ENCODE results near the gene RNF212B.

The RNF212B gene

GRCh38 chr14:23301288-23301968 is 63.7 kb downstream of the RNF212B start:
- Histone ChIP-seq H3K27ac (ENCODE audit: extremely low read depth, low read depth, low read length) (peak overlapping the region; percentile 97), H3K9me3 (ENCODE audit: control insufficient read depth, insufficient read depth, low read depth, low read length) (no peaks in the 10 kb centered on the region), H3K36me3 (ENCODE audit: control insufficient read depth in 2 of 2, insufficient read depth in 1 of 2, low read length in 2 of 2) (peaks cover 4 to 24% of the 10 kb centered on the region in 2 experiments), H3K4me1 (ENCODE audit: control insufficient read depth, insufficient read depth, low read length) (peaks cover 13% of the 10 kb centered on the region; the same call in 1 of the 2 replicates), H3K4me3 (ENCODE audit: low read depth, low read length) (peak overlapping the region; percentile 66)
- ChIA-PET POLR2A (interaction anchor here (0.6 to 8.1 kb wide), 10 partner anchors 9 to 294 kb away, joined by 3 to 170 read pairs (median 4); partner anchors contain the start of genes HOMEZ and PABPN1), CTCF (interaction anchor here (0.6 to 3.3 kb wide), 14 partner anchors 15 to 258 kb away, joined by 3 to 12 read pairs (median 4); partner anchors contain the start of genes HOMEZ and PABPN1)
- TF ChIP-seq ZBTB8A (tag by site-specific recombination; IDR thresholded peaks at IDR 0.05) (peak; percentile 100; the same call in 1 of the 2 replicates), YY2 (tag by site-specific recombination; IDR thresholded peaks at IDR 0.05) (no peak), ZBTB44 (tag by site-specific recombination; IDR thresholded peaks at IDR 0.05) (peak; percentile 29; the same call in 1 of the 2 replicates), ZNF394 (tag by site-specific recombination; IDR thresholded peaks at IDR 0.05; ENCODE audit: borderline replicate concordance) (peak; percentile 54; the same call in 1 of the 2 replicates), ZNF416 (tag by site-specific recombination; IDR thresholded peaks at IDR 0.05) (no peak), OSR2 (tag by site-specific recombination; IDR thresholded peaks at IDR 0.05) (peak; percentile 53), ZNF626 (tag by site-specific recombination; IDR thresholded peaks at IDR 0.05) (no peak), ZNF146 (tag by site-specific recombination; IDR thresholded peaks at IDR 0.05) (no peak), KLF17 (tag by site-specific recombination; IDR thresholded peaks at IDR 0.05) (peak; percentile 59), ZBTB26 (tag by site-specific recombination; optimal IDR thresholded peaks at IDR 0.05) (peak; percentile 25), ZBTB7A (tag by site-specific recombination; IDR thresholded peaks at IDR 0.05; ENCODE audit: low read depth) (no peak), ZNF121 (tag by site-specific recombination; IDR thresholded peaks at IDR 0.05) (no peak), ZNF585B (tag by site-specific recombination; IDR thresholded peaks at IDR 0.05) (no peak), ZNF169 (tag by site-specific recombination; IDR thresholded peaks at IDR 0.05) (no peak), KLF16 (tag by site-specific recombination; IDR thresholded peaks at IDR 0.05) (peak; percentile 45; the same call in 1 of the 2 replicates), HOXC10 (CRISPR knock-in tag; IDR thresholded peaks at IDR 0.05) (no peak), ZNF529 (tag by site-specific recombination; IDR thresholded peaks at IDR 0.05; ENCODE audit: insufficient replicate concordance) (no peak)
- TF ChIP-seq, protein P1, sequence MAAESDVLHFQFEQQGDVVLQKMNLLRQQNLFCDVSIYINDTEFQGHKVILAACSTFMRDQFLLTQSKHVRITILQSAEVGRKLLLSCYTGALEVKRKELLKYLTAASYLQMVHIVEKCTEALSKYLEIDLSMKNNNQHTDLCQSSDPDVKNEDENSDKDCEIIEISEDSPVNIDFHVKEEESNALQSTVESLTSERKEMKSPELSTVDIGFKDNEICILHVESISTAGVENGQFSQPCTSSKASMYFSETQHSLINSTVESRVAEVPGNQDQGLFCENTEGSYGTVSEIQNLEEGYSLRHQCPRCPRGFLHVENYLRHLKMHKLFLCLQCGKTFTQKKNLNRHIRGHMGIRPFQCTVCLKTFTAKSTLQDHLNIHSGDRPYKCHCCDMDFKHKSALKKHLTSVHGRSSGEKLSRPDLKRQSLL (tag by site-specific recombination; IDR thresholded peaks at IDR 0.05), result peak; percentile 62; the same call in 1 of the 2 replicates
- TF ChIP-seq, protein P2, sequence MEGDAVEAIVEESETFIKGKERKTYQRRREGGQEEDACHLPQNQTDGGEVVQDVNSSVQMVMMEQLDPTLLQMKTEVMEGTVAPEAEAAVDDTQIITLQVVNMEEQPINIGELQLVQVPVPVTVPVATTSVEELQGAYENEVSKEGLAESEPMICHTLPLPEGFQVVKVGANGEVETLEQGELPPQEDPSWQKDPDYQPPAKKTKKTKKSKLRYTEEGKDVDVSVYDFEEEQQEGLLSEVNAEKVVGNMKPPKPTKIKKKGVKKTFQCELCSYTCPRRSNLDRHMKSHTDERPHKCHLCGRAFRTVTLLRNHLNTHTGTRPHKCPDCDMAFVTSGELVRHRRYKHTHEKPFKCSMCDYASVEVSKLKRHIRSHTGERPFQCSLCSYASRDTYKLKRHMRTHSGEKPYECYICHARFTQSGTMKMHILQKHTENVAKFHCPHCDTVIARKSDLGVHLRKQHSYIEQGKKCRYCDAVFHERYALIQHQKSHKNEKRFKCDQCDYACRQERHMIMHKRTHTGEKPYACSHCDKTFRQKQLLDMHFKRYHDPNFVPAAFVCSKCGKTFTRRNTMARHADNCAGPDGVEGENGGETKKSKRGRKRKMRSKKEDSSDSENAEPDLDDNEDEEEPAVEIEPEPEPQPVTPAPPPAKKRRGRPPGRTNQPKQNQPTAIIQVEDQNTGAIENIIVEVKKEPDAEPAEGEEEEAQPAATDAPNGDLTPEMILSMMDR (tag by site-specific recombination; IDR thresholded peaks at IDR 0.05), result peak; percentile 61; the same call in 1 of the 2 replicates
- TF ChIP-seq, protein P3, sequence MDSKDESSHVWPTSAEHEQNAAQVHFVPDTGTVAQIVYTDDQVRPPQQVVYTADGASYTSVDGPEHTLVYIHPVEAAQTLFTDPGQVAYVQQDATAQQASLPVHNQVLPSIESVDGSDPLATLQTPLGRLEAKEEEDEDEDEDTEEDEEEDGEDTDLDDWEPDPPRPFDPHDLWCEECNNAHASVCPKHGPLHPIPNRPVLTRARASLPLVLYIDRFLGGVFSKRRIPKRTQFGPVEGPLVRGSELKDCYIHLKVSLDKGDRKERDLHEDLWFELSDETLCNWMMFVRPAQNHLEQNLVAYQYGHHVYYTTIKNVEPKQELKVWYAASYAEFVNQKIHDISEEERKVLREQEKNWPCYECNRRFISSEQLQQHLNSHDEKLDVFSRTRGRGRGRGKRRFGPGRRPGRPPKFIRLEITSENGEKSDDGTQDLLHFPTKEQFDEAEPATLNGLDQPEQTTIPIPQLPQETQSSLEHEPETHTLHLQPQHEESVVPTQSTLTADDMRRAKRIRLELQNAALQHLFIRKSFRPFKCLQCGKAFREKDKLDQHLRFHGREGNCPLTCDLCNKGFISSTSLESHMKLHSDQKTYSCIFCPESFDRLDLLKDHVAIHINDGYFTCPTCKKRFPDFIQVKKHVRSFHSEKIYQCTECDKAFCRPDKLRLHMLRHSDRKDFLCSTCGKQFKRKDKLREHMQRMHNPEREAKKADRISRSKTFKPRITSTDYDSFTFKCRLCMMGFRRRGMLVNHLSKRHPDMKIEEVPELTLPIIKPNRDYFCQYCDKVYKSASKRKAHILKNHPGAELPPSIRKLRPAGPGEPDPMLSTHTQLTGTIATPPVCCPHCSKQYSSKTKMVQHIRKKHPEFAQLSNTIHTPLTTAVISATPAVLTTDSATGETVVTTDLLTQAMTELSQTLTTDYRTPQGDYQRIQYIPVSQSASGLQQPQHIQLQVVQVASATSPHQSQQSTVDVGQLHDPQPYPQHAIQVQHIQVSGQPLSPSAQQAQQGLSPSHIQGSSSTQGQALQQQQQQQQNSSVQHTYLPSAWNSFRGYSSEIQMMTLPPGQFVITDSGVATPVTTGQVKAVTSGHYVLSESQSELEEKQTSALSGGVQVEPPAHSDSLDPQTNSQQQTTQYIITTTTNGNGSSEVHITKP (tag by site-specific recombination; IDR thresholded peaks at IDR 0.05), result peak; percentile 62; the same call in 1 of the 2 replicates
- TF ChIP-seq, protein P4, sequence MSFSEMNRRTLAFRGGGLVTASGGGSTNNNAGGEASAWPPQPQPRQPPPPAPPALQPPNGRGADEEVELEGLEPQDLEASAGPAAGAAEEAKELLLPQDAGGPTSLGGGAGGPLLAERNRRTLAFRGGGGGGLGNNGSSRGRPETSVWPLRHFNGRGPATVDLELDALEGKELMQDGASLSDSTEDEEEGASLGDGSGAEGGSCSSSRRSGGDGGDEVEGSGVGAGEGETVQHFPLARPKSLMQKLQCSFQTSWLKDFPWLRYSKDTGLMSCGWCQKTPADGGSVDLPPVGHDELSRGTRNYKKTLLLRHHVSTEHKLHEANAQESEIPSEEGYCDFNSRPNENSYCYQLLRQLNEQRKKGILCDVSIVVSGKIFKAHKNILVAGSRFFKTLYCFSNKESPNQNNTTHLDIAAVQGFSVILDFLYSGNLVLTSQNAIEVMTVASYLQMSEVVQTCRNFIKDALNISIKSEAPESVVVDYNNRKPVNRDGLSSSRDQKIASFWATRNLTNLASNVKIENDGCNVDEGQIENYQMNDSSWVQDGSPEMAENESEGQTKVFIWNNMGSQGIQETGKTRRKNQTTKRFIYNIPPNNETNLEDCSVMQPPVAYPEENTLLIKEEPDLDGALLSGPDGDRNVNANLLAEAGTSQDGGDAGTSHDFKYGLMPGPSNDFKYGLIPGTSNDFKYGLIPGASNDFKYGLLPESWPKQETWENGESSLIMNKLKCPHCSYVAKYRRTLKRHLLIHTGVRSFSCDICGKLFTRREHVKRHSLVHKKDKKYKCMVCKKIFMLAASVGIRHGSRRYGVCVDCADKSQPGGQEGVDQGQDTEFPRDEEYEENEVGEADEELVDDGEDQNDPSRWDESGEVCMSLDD (tag by site-specific recombination; IDR thresholded peaks at IDR 0.05), result no peak

Measured in HEK293 (cell line).